ENCODE results near the gene PHPT1. TPM values are rescaled to one million over a fixed set of nuclear protein-coding genes. Genes with fewer than 3 reads are reported as not detected.
"Not testable (repeated sequence)": the region's sequence is repeated elsewhere in the genome, so short reads cannot be mapped to it uniquely, and the experiment has no call there.

Gene PHPT1
- total RNA-seq, 1 donor from 2014 or later, result 349 TPM

DNA sequence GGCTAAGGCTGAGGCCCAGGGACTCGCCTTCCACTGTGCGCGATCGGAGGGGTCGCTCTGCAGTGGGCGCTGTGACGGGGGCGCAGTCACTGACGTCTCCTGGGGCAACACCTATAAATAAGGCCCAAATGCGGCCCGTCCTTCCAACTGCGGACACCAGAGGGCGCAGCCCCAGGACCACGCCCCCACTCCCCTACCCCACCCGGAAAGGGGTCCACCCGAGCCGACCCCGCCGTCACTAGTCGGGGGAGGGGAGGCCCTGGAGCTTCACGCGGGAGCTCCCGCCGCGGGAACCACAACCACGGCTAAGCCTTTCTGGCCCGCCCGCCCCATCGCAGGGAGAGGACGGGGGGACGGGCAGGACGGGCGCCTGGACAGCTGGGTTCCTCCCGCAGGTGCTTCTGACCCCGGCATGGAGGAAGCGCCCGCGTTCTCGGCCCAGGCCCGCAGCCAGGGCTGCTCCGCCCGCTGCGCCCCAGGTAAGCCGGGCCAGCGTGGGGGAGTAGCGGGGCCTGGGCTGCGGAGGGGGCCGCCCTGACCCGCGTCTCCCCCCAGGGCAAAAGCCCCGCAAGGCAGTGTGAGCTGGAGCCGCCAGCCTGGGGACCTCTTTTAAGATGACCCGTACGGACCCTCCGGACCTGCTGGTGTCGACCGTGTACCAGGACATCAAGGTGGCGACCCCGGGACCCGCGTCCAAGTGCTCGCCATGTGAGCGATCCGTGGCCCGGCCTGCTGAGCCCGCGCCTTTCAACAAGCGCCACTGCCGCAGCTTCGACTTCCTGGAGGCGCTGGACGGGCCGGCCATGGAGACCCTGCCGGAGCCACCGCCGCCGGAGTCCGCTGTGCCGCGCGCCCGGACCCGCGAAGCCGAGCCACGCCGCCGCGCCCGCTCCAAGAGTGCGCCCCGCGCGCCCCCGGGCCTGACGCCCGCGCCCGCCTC lies 5.1 kb upstream of the PHPT1 start:
- H3K9me3 ChIP-seq (replicated peaks); DNase-seq; intact Hi-C loops (cut with micrococcal nuclease): not testable (repeated sequence)
- H3K27me3 ChIP-seq (ENCODE audit: low read depth), result peaks cover 41% of the 10 kb centered on the region
- peaks cover 69% of the 10 kb centered on the region for H3K4me1 ChIP-seq
- H3K4me3 ChIP-seq, result peak overlapping the region; percentile 74
- TF ChIP-seq, protein P1, sequence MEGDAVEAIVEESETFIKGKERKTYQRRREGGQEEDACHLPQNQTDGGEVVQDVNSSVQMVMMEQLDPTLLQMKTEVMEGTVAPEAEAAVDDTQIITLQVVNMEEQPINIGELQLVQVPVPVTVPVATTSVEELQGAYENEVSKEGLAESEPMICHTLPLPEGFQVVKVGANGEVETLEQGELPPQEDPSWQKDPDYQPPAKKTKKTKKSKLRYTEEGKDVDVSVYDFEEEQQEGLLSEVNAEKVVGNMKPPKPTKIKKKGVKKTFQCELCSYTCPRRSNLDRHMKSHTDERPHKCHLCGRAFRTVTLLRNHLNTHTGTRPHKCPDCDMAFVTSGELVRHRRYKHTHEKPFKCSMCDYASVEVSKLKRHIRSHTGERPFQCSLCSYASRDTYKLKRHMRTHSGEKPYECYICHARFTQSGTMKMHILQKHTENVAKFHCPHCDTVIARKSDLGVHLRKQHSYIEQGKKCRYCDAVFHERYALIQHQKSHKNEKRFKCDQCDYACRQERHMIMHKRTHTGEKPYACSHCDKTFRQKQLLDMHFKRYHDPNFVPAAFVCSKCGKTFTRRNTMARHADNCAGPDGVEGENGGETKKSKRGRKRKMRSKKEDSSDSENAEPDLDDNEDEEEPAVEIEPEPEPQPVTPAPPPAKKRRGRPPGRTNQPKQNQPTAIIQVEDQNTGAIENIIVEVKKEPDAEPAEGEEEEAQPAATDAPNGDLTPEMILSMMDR (IDR thresholded peaks at IDR 0.05; ENCODE audit: borderline replicate concordance), result peak; percentile 82
- H3K36me3 ChIP-seq, result peaks cover 15% of the 10 kb centered on the region
- peak overlapping the region; percentile 78 for H3K27ac ChIP-seq (replicated peaks)

DNA sequence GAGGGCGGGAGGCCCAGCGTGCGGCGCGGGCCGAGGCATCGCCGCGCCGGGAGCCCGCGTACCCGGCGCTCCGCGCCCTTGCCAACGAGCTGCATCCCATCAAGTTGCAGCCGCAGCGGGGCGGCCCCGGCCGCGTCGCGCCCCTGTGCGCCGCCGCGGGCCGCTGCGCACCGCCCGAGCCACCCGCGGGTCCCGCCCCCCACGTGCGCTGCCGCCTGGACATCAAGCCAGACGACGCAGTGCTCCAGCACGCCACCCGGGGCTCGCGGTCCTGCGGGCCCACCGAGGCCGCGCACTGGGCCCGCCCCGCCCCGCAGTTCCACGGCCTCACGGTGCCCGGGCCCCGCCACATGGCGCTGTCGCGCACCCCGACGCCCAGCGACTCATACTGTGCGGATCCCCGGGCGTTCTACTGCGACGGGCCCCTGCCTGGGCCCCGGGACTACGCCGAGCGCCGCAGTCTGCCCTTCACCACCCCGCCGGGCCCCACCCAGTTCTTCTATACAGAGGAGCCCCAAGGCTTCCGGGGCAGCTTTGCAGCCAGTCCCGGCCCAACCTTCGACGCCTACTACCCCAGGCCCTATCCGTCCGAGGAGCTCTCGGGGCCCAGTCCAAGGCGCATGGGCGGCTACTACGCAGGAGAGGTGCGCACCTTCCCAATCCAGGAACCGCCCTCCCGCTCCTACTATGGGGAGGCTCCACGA lies 4.3 kb upstream of the PHPT1 start:
- intact Hi-C loops (cut with micrococcal nuclease), result no loop called here
- peaks cover 72% of the 10 kb centered on the region for H3K4me1 ChIP-seq
- H3K27me3 ChIP-seq (ENCODE audit: low read depth), result peaks cover 41% of the 10 kb centered on the region

DNA sequence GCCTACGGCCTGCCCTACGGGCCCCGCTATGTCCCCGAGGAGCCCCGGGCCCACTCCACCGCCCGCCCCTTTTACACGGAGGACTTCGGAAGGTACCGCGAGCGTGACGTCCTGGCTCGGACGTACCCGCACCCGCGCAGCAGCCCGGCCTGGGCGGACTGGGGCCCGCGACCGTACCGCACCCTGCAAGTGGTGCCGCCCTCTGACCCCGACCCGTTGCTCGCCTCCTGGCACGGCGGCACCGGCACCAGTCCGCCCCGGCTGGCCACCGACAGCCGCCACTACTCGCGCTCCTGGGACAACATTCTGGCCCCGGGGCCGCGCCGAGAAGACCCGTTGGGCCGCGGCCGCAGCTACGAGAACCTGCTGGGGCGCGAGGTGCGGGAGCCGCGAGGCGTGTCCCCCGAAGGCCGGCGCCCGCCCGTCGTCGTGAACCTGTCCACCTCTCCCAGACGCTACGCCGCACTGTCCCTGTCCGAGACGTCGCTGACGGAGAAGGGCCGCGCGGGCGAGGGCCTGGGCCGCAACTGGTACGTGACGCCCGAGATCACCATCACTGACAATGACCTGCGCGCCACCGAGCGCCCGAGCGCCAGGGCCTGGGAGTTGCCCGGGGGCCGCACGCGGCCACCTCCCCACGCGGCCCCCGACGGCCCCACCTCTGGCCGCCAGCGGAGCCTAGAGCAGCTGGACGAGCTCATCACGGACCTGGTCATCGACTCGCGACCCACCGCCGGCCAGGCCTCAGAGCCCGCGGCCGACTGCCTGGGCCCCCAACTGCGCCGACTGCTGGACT lies 3.5 kb upstream of the PHPT1 start:
- Histone ChIP-seq H3K36me3 (peaks cover 8% of the 10 kb centered on the region), H3K27me3 (ENCODE audit: low read depth) (peaks cover 41% of the 10 kb centered on the region), H3K4me3 (no peak overlapping the region), H3K4me1 (peaks cover 80% of the 10 kb centered on the region), H3K27ac (replicated peaks) (no peak overlapping the region), H3K9me3 (replicated peaks) (no peaks in the 10 kb centered on the region)
- TF ChIP-seq, protein P1 (IDR thresholded peaks at IDR 0.05; ENCODE audit: borderline replicate concordance), result no peak
- intact Hi-C loops (cut with micrococcal nuclease), result no loop called here
- no peak for DNase-seq

More for the DNA sequence above, 4.3 kb upstream of the PHPT1 start:
- no peak overlapping the region for H3K4me3 ChIP-seq
- TF ChIP-seq, protein P1 (IDR thresholded peaks at IDR 0.05; ENCODE audit: borderline replicate concordance), result no peak
- H3K9me3 ChIP-seq (replicated peaks), result no peaks in the 10 kb centered on the region
- H3K27ac ChIP-seq (replicated peaks), result no peak overlapping the region
- H3K36me3 ChIP-seq, result peaks cover 7% of the 10 kb centered on the region
- DNase-seq, result no peak

DNA sequence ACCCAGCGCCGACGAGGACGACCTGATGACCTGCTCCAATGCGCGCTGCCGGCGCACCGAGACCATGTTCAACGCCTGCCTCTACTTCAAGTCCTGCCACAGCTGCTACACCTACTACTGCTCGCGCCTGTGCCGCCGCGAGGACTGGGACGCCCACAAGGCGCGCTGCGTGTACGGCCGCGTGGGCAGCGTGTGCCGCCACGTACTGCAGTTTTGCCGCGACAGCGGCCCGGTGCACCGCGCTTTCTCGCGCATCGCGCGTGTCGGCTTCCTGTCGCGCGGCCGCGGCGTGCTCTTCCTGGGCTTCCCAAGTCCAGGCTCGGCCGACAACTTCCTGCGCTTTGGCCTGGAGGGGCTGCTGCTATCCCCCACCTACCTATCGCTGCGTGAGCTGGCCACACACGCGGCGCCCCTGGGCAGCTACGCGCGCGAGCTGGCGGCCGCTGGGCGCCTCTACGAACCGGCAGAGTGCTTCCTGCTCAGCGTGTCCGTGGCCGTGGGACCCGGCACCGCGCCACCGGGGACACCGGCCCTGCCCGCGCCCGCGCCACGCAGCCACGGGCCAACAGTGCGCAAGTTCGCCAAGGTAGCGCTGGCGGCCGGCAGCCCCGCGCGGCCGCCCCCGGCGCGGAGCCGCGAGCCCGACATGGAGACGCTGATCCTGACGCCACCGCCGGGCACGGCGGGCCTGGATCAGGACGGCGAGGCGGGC lies 2.7 kb upstream of the PHPT1 start:
- no peak for DNase-seq
- Histone ChIP-seq H3K4me3 (peak overlapping the region; percentile 89), H3K36me3 (peaks cover 16% of the 10 kb centered on the region), H3K9me3 (replicated peaks) (no peaks in the 10 kb centered on the region), H3K4me1 (peaks cover 81% of the 10 kb centered on the region), H3K27me3 (ENCODE audit: low read depth) (peaks cover 41% of the 10 kb centered on the region), H3K27ac (replicated peaks) (peak overlapping the region; percentile 98)
- intact Hi-C loops (cut with micrococcal nuclease), result no loop called here
- TF ChIP-seq, protein P1 (IDR thresholded peaks at IDR 0.05; ENCODE audit: borderline replicate concordance), result no peak

Measured in left ventricle myocardium inferior (tissue), 1 donor.